22Rv1 (cell line): Measurements from ENCODE around the gene CGNL1.

Source experiments
- ZFX ChIP-seq: fragments of 450-650 bp; IDR thresholded peaks from 2 replicates; pipeline ENCODE4 v1.6.1; 2017; ENCODE audit warnings: antibody characterized with exemption, borderline replicate concordance
- TF ChIP-seq, protein P1 (sequence below): fragments of 450-650 bp; IDR thresholded peaks from 2 replicates; pipeline ENCODE4 v1.5.1; 2017; ENCODE audit warnings: mild to moderate bottlenecking

DNA sequence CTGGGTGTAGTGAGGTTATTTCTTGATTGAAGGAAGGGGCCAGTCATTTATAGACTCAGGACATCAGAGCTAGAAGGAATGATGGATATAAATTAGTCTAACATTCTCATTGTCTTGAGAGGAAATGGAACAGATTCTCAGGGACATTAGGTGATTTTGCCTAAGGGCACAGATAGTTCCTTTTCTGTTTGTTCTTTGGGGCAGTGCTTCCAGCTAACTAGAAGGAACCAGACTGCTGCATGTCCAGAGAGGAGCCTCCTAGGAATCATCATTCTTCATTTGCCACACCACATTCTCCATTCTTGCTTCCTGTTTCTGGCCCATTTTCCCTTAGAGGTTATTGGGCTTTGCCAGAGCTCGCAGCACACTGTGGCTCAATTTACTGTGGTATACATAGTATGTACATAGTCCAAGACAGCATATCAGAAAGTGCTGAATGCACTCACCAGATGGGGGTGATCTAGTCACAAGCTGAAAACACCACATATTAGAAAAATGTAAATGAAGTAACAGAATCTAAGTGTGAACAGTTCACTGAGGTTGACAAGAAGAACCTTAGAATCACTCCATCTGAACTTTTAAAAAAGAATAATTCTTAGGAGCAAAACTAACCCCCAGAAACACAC lies 152.7 kb downstream of the CGNL1 start:
- TF ChIP-seq, protein P1, sequence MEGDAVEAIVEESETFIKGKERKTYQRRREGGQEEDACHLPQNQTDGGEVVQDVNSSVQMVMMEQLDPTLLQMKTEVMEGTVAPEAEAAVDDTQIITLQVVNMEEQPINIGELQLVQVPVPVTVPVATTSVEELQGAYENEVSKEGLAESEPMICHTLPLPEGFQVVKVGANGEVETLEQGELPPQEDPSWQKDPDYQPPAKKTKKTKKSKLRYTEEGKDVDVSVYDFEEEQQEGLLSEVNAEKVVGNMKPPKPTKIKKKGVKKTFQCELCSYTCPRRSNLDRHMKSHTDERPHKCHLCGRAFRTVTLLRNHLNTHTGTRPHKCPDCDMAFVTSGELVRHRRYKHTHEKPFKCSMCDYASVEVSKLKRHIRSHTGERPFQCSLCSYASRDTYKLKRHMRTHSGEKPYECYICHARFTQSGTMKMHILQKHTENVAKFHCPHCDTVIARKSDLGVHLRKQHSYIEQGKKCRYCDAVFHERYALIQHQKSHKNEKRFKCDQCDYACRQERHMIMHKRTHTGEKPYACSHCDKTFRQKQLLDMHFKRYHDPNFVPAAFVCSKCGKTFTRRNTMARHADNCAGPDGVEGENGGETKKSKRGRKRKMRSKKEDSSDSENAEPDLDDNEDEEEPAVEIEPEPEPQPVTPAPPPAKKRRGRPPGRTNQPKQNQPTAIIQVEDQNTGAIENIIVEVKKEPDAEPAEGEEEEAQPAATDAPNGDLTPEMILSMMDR = no peak
- TF ChIP-seq ZFX = no peak
